IPS DF 6.9 (cell line): ENCODE data around the gene CCDC120.
A peak's percentile ranks its signal among the peaks of the same experiment; 100 is the strongest.

Experiments
- DNase-seq: peaks from one replicate; pipeline ENCODE4 v3.0.0-alpha.2; 2013; ENCODE audit warnings: low read depth, low spot score
- H3K27ac ChIP-seq: one replicate; pipeline ENCODE4 v1.5.1; 2013; ENCODE audit warnings: low read length, control low read depth
- H3K27me3 ChIP-seq: 2 replicates; pipeline ENCODE4 v1.6.1; 2013; ENCODE audit warnings: mild to moderate bottlenecking, low read length; ENCODE audit not compliant: control insufficient read depth, insufficient read depth
- H3K36me3 ChIP-seq: 2 replicates; pipeline ENCODE4 v1.6.1; 2013; ENCODE audit warnings: low read length; ENCODE audit not compliant: control insufficient read depth, insufficient read depth
- H3K4me1 ChIP-seq: 2 replicates; pipeline ENCODE4 v1.6.1; 2013; ENCODE audit warnings: low read length; ENCODE audit not compliant: control insufficient read depth, insufficient read depth
- H3K4me3 ChIP-seq: 2 replicates; pipeline ENCODE4 v1.5.1; 2013; ENCODE audit warnings: mild to moderate bottlenecking, low read length
- H3K9me3 ChIP-seq: 2 replicates; pipeline ENCODE4 v1.6.1; 2013; ENCODE audit warnings: low read length, inconsistent platforms; ENCODE audit not compliant: control insufficient read depth, insufficient read depth
- WGBS: extraction: QIAGEN DNeasy Blood & Tissue Kit; methylation state at CpG from one replicate; pipeline ENCODE4 v1.1.7; 2013; ENCODE audit warnings: mixed read lengths, missing lambda C conversion rate; ENCODE audit not compliant: insufficient read length, insufficient coverage; 5-methylcytosine and 5-hydroxymethylcytosine counted together

Gene CCDC120

GRCh38 chrX:49042581-49043219 is 16.1 kb upstream of the CCDC120 start:
- Histone ChIP-seq H3K27ac (no peak overlapping the region), H3K36me3 (peaks cover 13% of the 10 kb centered on the region), H3K9me3 (no peaks in the 10 kb centered on the region), H3K4me3 (peak overlapping the region; percentile 80), H3K4me1 (peaks cover 3% of the 10 kb centered on the region; the same call in 1 of the 2 replicates), H3K27me3 (no peaks in the 10 kb centered on the region)
- WGBS, result no CpG with 5 or more reads among the region's 29 CpGs
- no peak for DNase-seq

GRCh38 chrX:49043220-49043986 is 15.4 kb upstream of the CCDC120 start, which contains the start of gene TFE3:
TSS of gene TFE3 (minus strand) at chrX:49043357. CDS start at chrX:49043226, 131 bp downstream.
- H3K9me3 ChIP-seq, result no peaks in the 10 kb centered on the region
- H3K4me1 ChIP-seq, result peaks cover 3% of the 10 kb centered on the region; the same call in 1 of the 2 replicates
- H3K4me3 ChIP-seq, result peak within 1 kb of the TSS; percentile 80
- H3K27ac ChIP-seq, result no peak within 1 kb of the TSS
- DNase-seq, result peak; percentile 85
- no CpG with 5 or more reads among the region's 67 CpGs for WGBS
- no peaks in the 10 kb centered on the region for H3K27me3 ChIP-seq
- peaks cover 6% of the 10 kb centered on the region for H3K36me3 ChIP-seq

GRCh38 chrX:49043987-49044281 is 14.9 kb upstream of the CCDC120 start:
- Histone ChIP-seq H3K27me3 (no peaks in the 10 kb centered on the region), H3K4me3 (peak overlapping the region; percentile 33; the same call in 1 of the 2 replicates), H3K4me1 (peaks cover 3% of the 10 kb centered on the region; the same call in 1 of the 2 replicates), H3K9me3 (no peaks in the 10 kb centered on the region), H3K27ac (no peak overlapping the region), H3K36me3 (peaks cover 5% of the 10 kb centered on the region; the same call in 1 of the 2 replicates)
- no peak for DNase-seq
- WGBS, result no CpG with 5 or more reads among the region's 13 CpGs

- H3K9me3 ChIP-seq, result no peaks in the 10 kb centered on the region
- WGBS, result no CpG with 5 or more reads among the region's 79 CpGs
- peak overlapping the region; percentile 70; the same call in 1 of the 2 replicates for H3K4me3 ChIP-seq
- no peaks in the 10 kb centered on the region for H3K27me3 ChIP-seq
- peaks cover 1% of the 10 kb centered on the region for H3K4me1 ChIP-seq
- H3K27ac ChIP-seq, result no peak overlapping the region
- DNase-seq, result no peak
- H3K36me3 ChIP-seq, result no peaks in the 10 kb centered on the region
Measured at GRCh38 chrX:49053223-49054072, 5.4 kb upstream of the CCDC120 start.

GRCh38 chrX:49054073-49054762 is 4.6 kb upstream of the CCDC120 start:
- DNase-seq, result no peak
- H3K36me3 ChIP-seq, result no peaks in the 10 kb centered on the region
- no CpG with 5 or more reads among the region's 5 CpGs for WGBS
- no peaks in the 10 kb centered on the region for H3K27me3 ChIP-seq
- no peaks in the 10 kb centered on the region for H3K9me3 ChIP-seq
- H3K27ac ChIP-seq, result no peak overlapping the region
- peak overlapping the region; percentile 70; the same call in 1 of the 2 replicates for H3K4me3 ChIP-seq
- peaks cover 1% of the 10 kb centered on the region for H3K4me1 ChIP-seq

- Histone ChIP-seq H3K4me1 (peaks cover 3% of the 10 kb centered on the region), H3K9me3 (no peaks in the 10 kb centered on the region), H3K4me3 (peak overlapping the region; percentile 28; the same call in 1 of the 2 replicates), H3K27ac (no peak overlapping the region), H3K27me3 (no peaks in the 10 kb centered on the region), H3K36me3 (no peaks in the 10 kb centered on the region; the same call in 1 of the 2 replicates)
- DNase-seq, result no peak
- no CpG with 5 or more reads among the region's 6 CpGs for WGBS
Measured at GRCh38 chrX:49059201-49059600, 402 bp downstream of the CCDC120 start.

- H3K27ac ChIP-seq, result no peak overlapping the region
- H3K4me3 ChIP-seq, result peak overlapping the region; percentile 28; the same call in 1 of the 2 replicates
- WGBS, result no CpG with 5 or more reads among the region's 10 CpGs
- peaks cover 3% of the 10 kb centered on the region for H3K4me1 ChIP-seq
- H3K27me3 ChIP-seq, result no peaks in the 10 kb centered on the region
- DNase-seq, result no peak
- no peaks in the 10 kb centered on the region for H3K9me3 ChIP-seq
- H3K36me3 ChIP-seq, result peaks cover 3% of the 10 kb centered on the region
Measured at GRCh38 chrX:49059681-49060085, 884 bp downstream of the CCDC120 start.

GRCh38 chrX:49060914-49061313 is 2.1 kb downstream of the CCDC120 start:
- Histone ChIP-seq H3K4me3 (no peak overlapping the region), H3K36me3 (peaks cover 3% of the 10 kb centered on the region), H3K27ac (no peak overlapping the region), H3K9me3 (no peaks in the 10 kb centered on the region), H3K27me3 (no peaks in the 10 kb centered on the region), H3K4me1 (peaks cover 2% of the 10 kb centered on the region; the same call in 1 of the 2 replicates)
- no CpG with 5 or more reads among the region's 3 CpGs for WGBS
- DNase-seq, result no peak

- Histone ChIP-seq H3K4me1 (peaks cover 2% of the 10 kb centered on the region; the same call in 1 of the 2 replicates), H3K27me3 (no peaks in the 10 kb centered on the region), H3K9me3 (no peaks in the 10 kb centered on the region), H3K4me3 (no peak overlapping the region), H3K36me3 (peaks cover 3% of the 10 kb centered on the region), H3K27ac (no peak overlapping the region)
- DNase-seq, result no peak
- WGBS, result no CpG with 5 or more reads among the region's 7 CpGs
Measured at GRCh38 chrX:49061490-49061889, 2.7 kb downstream of the CCDC120 start.
